IMR-90 (cell line): ENCODE data around the gene LUZP1.

ENCODE experiments used
- CHD1 ChIP-seq: IDR thresholded peaks from 2 replicates; pipeline ENCODE4 v1.6.1; 2012; ENCODE audit warnings: low read depth, low read length, improper control_type of control experiment
- CTCF ChIP-seq: conservative IDR thresholded peaks from 2 replicates; pipeline ENCODE4 v1.5.1; 2012; ENCODE audit warnings: mild to moderate bottlenecking, low read depth, low read length, improper control_type of control experiment
- ELK1 ChIP-seq: fragments of 150-350 bp; IDR thresholded peaks from 2 replicates; pipeline ENCODE4 v1.6.1; 2016; ENCODE audit warnings: low read depth, mild to moderate bottlenecking, low read length, moderate library complexity, borderline replicate concordance
- MAZ ChIP-seq: IDR thresholded peaks from 2 replicates; pipeline ENCODE4 v1.6.1; 2012; ENCODE audit warnings: low read depth, mild to moderate bottlenecking, low read length, improper control_type of control experiment, moderate library complexity, borderline replicate concordance
- POLR2A ChIP-seq: IDR thresholded peaks from 2 replicates; pipeline ENCODE4 v1.6.1; 2012; ENCODE audit warnings: mild to moderate bottlenecking, low read depth, low read length

- no peak for TF ChIP-seq POLR2A
- no peak for TF ChIP-seq CTCF
- no peak for TF ChIP-seq ELK1
- no peak for TF ChIP-seq CHD1
- TF ChIP-seq MAZ = no peak
Observed at GRCh38 chr1:23126200-23126599, 42.5 kb downstream of the LUZP1 start.
